ENCODE measurements around the gene SH2D6. TPM values are rescaled to one million over a fixed set of nuclear protein-coding genes. Genes with fewer than 3 reads are reported as not detected.
A peak's percentile ranks its signal among the peaks of the same experiment; 100 is the strongest.
"Not testable (repeated sequence)": the region's sequence is repeated elsewhere in the genome, so short reads cannot be mapped to it uniquely, and the experiment has no call there.

The SH2D6 gene
- total RNA-seq, 1 experiment from 2014 or later = 0.84 TPM

GRCh38 chr2:85376291-85377065 lies 42.0 kb upstream of the SH2D6 start:
- Mint-ChIP-seq H3K36me3 (ENCODE audit: insufficient read depth, unreplicated experiment) (peaks cover 57% of the 10 kb centered on the region), H3K4me3 (ENCODE audit: unreplicated experiment) (no peak overlapping the region), H3K27ac (ENCODE audit: low read depth, unreplicated experiment) (no peak overlapping the region), H3K27me3 (ENCODE audit: insufficient read depth, unreplicated experiment) (no peaks in the 10 kb centered on the region), H3K9me3 (ENCODE audit: unreplicated experiment) (no peaks in the 10 kb centered on the region), H3K4me1 (ENCODE audit: insufficient read depth, unreplicated experiment) (peaks cover 9% of the 10 kb centered on the region)
- no peak for DNase-seq (ENCODE audit: unreplicated experiment)
- no TSS peak for BruUV-seq (replicated peaks)
- ChIA-PET POLR2A (interaction anchor here (0.9 to 3.0 kb wide), 2 partner anchors 22 to 36 kb away, joined by 6 to 16 read pairs; partner anchors contain the start of genes ELMOD3 and RETSAT), CTCF (interaction anchor here (0.5 to 1.3 kb wide), 3 partner anchors 19 to 104 kb away, joined by 3 read pairs; no protein-coding TSS in a partner anchor)
- no peak for TF ChIP-seq CTCF (IDR thresholded peaks at IDR 0.05; ENCODE audit: unreplicated experiment)
- intact Hi-C loops (cut with micrococcal nuclease) = no loop called here

- TF ChIP-seq CTCF (IDR thresholded peaks at IDR 0.05; ENCODE audit: unreplicated experiment) = no peak
- Mint-ChIP-seq H3K36me3 (ENCODE audit: insufficient read depth, unreplicated experiment) (peaks cover 51% of the 10 kb centered on the region), H3K4me3 (ENCODE audit: unreplicated experiment) (no peak overlapping the region), H3K27ac (ENCODE audit: low read depth, unreplicated experiment) (peak overlapping the region; percentile 53), H3K27me3 (ENCODE audit: insufficient read depth, unreplicated experiment) (no peaks in the 10 kb centered on the region), H3K4me1 (ENCODE audit: insufficient read depth, unreplicated experiment) (peaks cover 9% of the 10 kb centered on the region), H3K9me3 (ENCODE audit: unreplicated experiment) (no peaks in the 10 kb centered on the region)
- ChIA-PET CTCF (interaction anchor here (0.5 to 1.3 kb wide), 3 partner anchors 18 to 359 kb away, joined by 3 to 4 read pairs (median 4); no protein-coding TSS in a partner anchor), POLR2A (interaction anchor here (0.9 to 3.0 kb wide), 3 partner anchors 11 to 36 kb away, joined by 3 to 16 read pairs (median 6); partner anchors contain the start of genes ELMOD3 and RETSAT)
- BruUV-seq (replicated peaks) = no TSS peak
- no peak for DNase-seq (ENCODE audit: unreplicated experiment)
- intact Hi-C loops (cut with micrococcal nuclease) = no loop called here
Measured at GRCh38 chr2:85377083-85377482, 41.4 kb upstream of the SH2D6 start.

- no peak for TF ChIP-seq CTCF (IDR thresholded peaks at IDR 0.05; ENCODE audit: unreplicated experiment)
- Mint-ChIP-seq H3K27me3 (ENCODE audit: insufficient read depth, unreplicated experiment) (no peaks in the 10 kb centered on the region), H3K4me1 (ENCODE audit: insufficient read depth, unreplicated experiment) (peaks cover 9% of the 10 kb centered on the region), H3K27ac (ENCODE audit: low read depth, unreplicated experiment) (no peak overlapping the region), H3K4me3 (ENCODE audit: unreplicated experiment) (no peak overlapping the region), H3K36me3 (ENCODE audit: insufficient read depth, unreplicated experiment) (peaks cover 52% of the 10 kb centered on the region), H3K9me3 (ENCODE audit: unreplicated experiment) (no peaks in the 10 kb centered on the region)
- CTCF ChIA-PET = no interaction called here
- no TSS peak for BruUV-seq (replicated peaks)
- no peak for DNase-seq (ENCODE audit: unreplicated experiment)
- POLR2A ChIA-PET = interaction anchor here (0.9 to 3.0 kb wide), 3 partner anchors 10 to 171 kb away, joined by 3 to 16 read pairs (median 3); partner anchors contain the start of genes ELMOD3 and RETSAT
- intact Hi-C loops (cut with micrococcal nuclease) = no loop called here
Measured at GRCh38 chr2:85378257-85378656, 40.3 kb upstream of the SH2D6 start.

- no peak for TF ChIP-seq CTCF (IDR thresholded peaks at IDR 0.05; ENCODE audit: unreplicated experiment)
- POLR2A ChIA-PET = interaction anchor here (1.1 kb wide), 1 partner anchor 25 kb away, joined by 3 read pairs; the partner anchor contains the start of gene ELMOD3
- DNase-seq (ENCODE audit: unreplicated experiment) = no peak
- peaks cover 9% of the 10 kb centered on the region for H3K4me1 Mint-ChIP-seq (ENCODE audit: insufficient read depth, unreplicated experiment)
- no peaks in the 10 kb centered on the region for H3K9me3 Mint-ChIP-seq (ENCODE audit: unreplicated experiment)
- no peaks in the 10 kb centered on the region for H3K27me3 Mint-ChIP-seq (ENCODE audit: insufficient read depth, unreplicated experiment)
- H3K4me3 Mint-ChIP-seq (ENCODE audit: unreplicated experiment) = no peak overlapping the region
- intact Hi-C loops (cut with micrococcal nuclease) = no loop called here
- BruUV-seq (replicated peaks) = no TSS peak
- CTCF ChIA-PET = interaction anchor here (0.8 kb wide), 1 partner anchor 28 kb away, joined by 3 read pairs; no protein-coding TSS in a partner anchor
- no peak overlapping the region for H3K27ac Mint-ChIP-seq (ENCODE audit: low read depth, unreplicated experiment)
- peaks cover 64% of the 10 kb centered on the region for H3K36me3 Mint-ChIP-seq (ENCODE audit: insufficient read depth, unreplicated experiment)
Measured at GRCh38 chr2:85380048-85380447, 38.5 kb upstream of the SH2D6 start.

GRCh38 chr2:85383151-85383550 lies 35.4 kb upstream of the SH2D6 start:
- H3K9me3 Mint-ChIP-seq (ENCODE audit: unreplicated experiment); intact Hi-C loops (cut with micrococcal nuclease); BruUV-seq (replicated peaks); H3K4me3 Mint-ChIP-seq (ENCODE audit: unreplicated experiment); H3K4me1 Mint-ChIP-seq (ENCODE audit: insufficient read depth, unreplicated experiment); H3K27me3 Mint-ChIP-seq (ENCODE audit: insufficient read depth, unreplicated experiment): not testable (repeated sequence)
- H3K27ac Mint-ChIP-seq (ENCODE audit: low read depth, unreplicated experiment) = peak overlapping the region; percentile 39
- POLR2A ChIA-PET = interaction anchor here (0.7 to 1.1 kb wide), 4 partner anchors 12 to 408 kb away, joined by 3 to 6 read pairs (median 4); partner anchors contain the start of genes ELMOD3 and RETSAT
- CTCF ChIA-PET = interaction anchor here (0.7 to 0.9 kb wide), 2 partner anchors 9 to 23 kb away, joined by 4 to 6 read pairs; no protein-coding TSS in a partner anchor
- peaks cover 62% of the 10 kb centered on the region for H3K36me3 Mint-ChIP-seq (ENCODE audit: insufficient read depth, unreplicated experiment)
- peak; percentile 11 for DNase-seq (ENCODE audit: unreplicated experiment)
